NB4 (cell line): ENCODE measurements around the gene ZCCHC7.

Source experiments
- MAX ChIP-seq: IDR thresholded peaks from 2 replicates; pipeline ENCODE4 v1.6.1; 2011; ENCODE audit warnings: low read depth, low read length
- TF ChIP-seq, protein P1 (sequence below): IDR thresholded peaks from one replicate; pipeline ENCODE4 v1.5.1; 2012; ENCODE audit warnings: low read depth, low read length

DNA sequence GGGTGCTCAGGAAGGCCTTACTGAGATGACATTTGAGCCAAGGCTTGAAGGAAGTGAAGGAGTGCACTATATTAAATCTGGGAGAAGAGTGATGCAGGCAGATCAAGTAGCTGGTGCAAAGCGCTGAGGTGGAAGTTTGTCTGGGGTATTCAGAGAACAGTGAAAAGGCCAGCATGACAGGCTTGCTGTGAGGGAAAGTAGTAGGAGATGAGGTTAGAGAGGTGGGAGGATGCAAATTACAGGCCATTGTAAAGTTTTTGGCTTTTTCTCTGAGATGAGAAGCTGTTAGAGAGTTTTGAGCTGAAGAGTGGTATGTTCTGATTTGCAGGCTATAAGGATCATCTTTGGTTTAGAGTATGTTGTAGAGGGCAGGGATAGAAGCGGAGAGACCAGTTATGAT is 221.3 kb downstream of the ZCCHC7 start:
- no peak for TF ChIP-seq MAX
- TF ChIP-seq, protein P1, sequence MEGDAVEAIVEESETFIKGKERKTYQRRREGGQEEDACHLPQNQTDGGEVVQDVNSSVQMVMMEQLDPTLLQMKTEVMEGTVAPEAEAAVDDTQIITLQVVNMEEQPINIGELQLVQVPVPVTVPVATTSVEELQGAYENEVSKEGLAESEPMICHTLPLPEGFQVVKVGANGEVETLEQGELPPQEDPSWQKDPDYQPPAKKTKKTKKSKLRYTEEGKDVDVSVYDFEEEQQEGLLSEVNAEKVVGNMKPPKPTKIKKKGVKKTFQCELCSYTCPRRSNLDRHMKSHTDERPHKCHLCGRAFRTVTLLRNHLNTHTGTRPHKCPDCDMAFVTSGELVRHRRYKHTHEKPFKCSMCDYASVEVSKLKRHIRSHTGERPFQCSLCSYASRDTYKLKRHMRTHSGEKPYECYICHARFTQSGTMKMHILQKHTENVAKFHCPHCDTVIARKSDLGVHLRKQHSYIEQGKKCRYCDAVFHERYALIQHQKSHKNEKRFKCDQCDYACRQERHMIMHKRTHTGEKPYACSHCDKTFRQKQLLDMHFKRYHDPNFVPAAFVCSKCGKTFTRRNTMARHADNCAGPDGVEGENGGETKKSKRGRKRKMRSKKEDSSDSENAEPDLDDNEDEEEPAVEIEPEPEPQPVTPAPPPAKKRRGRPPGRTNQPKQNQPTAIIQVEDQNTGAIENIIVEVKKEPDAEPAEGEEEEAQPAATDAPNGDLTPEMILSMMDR = no peak
